Smooth muscle cell (in vitro differentiated cells): ENCODE results near the gene TOPORS. TPM values are rescaled to one million over a fixed set of nuclear protein-coding genes. Genes with fewer than 3 reads are reported as not detected.
A peak's percentile ranks its signal among the peaks of the same experiment; 100 is the strongest.

Source experiments
- DNase-seq: peaks from one replicate; lab custom pipeline; 2025; ENCODE audit not compliant: unreplicated experiment; lab: John Stamatoyannopoulos, UW
- H2AFZ ChIP-seq: fragments of 200-600 bp; sonication (generic); 2 replicates; pipeline ENCODE4 v1.6.0; 2016; ENCODE audit warnings: antibody characterized with exemption, low read depth, mild to moderate bottlenecking
- H3F3A ChIP-seq: fragments of 200-600 bp; sonication (generic); 2 replicates; pipeline ENCODE4 v1.6.0; 2017; ENCODE audit warnings: antibody characterized with exemption, low read depth
- H3K27ac ChIP-seq: fragments of 200-600 bp; sonication (generic); 2 replicates; pipeline ENCODE4 v1.5.1; 2016; ENCODE audit warnings: low read depth, mild to moderate bottlenecking
- H3K27me3 ChIP-seq: fragments of 200-600 bp; sonication (generic); 2 replicates; pipeline ENCODE4 v1.6.1; 2016; ENCODE audit warnings: low read depth, mild to moderate bottlenecking
- H3K36me3 ChIP-seq: fragments of 200-600 bp; sonication (generic); 2 replicates; pipeline ENCODE4 v1.5.1; 2016; ENCODE audit warnings: low read depth
- H3K4me1 ChIP-seq: fragments of 200-600 bp; sonication (generic); 2 replicates; pipeline ENCODE4 v1.5.1; 2016; ENCODE audit warnings: low read depth
- H3K4me2 ChIP-seq: fragments of 200-600 bp; sonication (generic); 2 replicates; pipeline ENCODE4 v1.6.0; 2016; ENCODE audit warnings: mild to moderate bottlenecking
- H3K4me3 ChIP-seq: fragments of 200-600 bp; sonication (generic); 2 replicates; pipeline ENCODE4 v1.5.1; 2016; ENCODE audit warnings: mild to moderate bottlenecking
- H3K79me2 ChIP-seq: fragments of 200-600 bp; sonication (generic); 2 replicates; pipeline ENCODE4 v1.6.0; 2016; ENCODE audit warnings: low read depth, mild to moderate bottlenecking
- H3K9ac ChIP-seq: fragments of 200-600 bp; sonication (generic); 2 replicates; pipeline ENCODE4 v1.6.0; 2016; ENCODE audit warnings: low read depth
- H3K9me3 ChIP-seq: fragments of 200-600 bp; sonication (generic); replicated peaks from 2 replicates; pipeline ENCODE4 v1.5.1; 2016; ENCODE audit warnings: low read depth
- H4K20me1 ChIP-seq: fragments of 200-600 bp; sonication (generic); 2 replicates; pipeline ENCODE4 v1.6.0; 2016; ENCODE audit warnings: low read depth
- WGBS: methylation state at CpG from one replicate; pipeline ENCODE4 v1.1.7; 2016; ENCODE audit warnings: low lambda C conversion rate; 5-methylcytosine and 5-hydroxymethylcytosine counted together
- polyA plus RNA-seq: library from polyadenylated mRNA; unstranded; fragments of >200 nt; fragmentation: Nextera tagmentation; extraction: Ambion mirVana; gene quantifications from 2 replicates; pipeline ENCODE4 v1.2.1, GENCODE V29; 2016
- total RNA-seq: library from RNA; depleted of rRNA; stranded (reverse); fragments of >200 nt; gene quantifications from 2 replicates; pipeline ENCODE4 v1.2.3, GENCODE V29; 2014
- TF ChIP-seq, protein P1 (sequence below): fragments of 200-600 bp; sonication (generic); IDR thresholded peaks from 2 replicates; pipeline ENCODE4 v1.5.1; 2017; ENCODE audit warnings: borderline replicate concordance, mild to moderate bottlenecking, antibody characterized with exemption; ENCODE audit not compliant: insufficient read depth, poor library complexity, severe bottlenecking

Gene TOPORS
- total and polyA plus RNA-seq, 2 experiments from 2014 or later = 14.2 to 25.3 TPM

- Histone ChIP-seq H3K27ac (no peak overlapping the region), H3K36me3 (peaks cover 14% of the 10 kb centered on the region), H3K9ac (no peak overlapping the region), H3K4me2 (no peak overlapping the region), H3F3A (no peaks in the 10 kb centered on the region), H3K27me3 (no peaks in the 10 kb centered on the region), H3K79me2 (peaks cover 75% of the 10 kb centered on the region), H4K20me1 (peaks cover 71% of the 10 kb centered on the region), H2AFZ (no peak overlapping the region), H3K4me1 (no peaks in the 10 kb centered on the region), H3K4me3 (no peak overlapping the region), H3K9me3 (no peaks in the 10 kb centered on the region)
- WGBS = 99% methylated on average over 4 of the region's 4 CpGs
- no peak for DNase-seq
- TF ChIP-seq, protein P1, sequence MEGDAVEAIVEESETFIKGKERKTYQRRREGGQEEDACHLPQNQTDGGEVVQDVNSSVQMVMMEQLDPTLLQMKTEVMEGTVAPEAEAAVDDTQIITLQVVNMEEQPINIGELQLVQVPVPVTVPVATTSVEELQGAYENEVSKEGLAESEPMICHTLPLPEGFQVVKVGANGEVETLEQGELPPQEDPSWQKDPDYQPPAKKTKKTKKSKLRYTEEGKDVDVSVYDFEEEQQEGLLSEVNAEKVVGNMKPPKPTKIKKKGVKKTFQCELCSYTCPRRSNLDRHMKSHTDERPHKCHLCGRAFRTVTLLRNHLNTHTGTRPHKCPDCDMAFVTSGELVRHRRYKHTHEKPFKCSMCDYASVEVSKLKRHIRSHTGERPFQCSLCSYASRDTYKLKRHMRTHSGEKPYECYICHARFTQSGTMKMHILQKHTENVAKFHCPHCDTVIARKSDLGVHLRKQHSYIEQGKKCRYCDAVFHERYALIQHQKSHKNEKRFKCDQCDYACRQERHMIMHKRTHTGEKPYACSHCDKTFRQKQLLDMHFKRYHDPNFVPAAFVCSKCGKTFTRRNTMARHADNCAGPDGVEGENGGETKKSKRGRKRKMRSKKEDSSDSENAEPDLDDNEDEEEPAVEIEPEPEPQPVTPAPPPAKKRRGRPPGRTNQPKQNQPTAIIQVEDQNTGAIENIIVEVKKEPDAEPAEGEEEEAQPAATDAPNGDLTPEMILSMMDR = no peak
These were observed 9.3 kb downstream of the TOPORS start for GRCh38 chr9:32543047-32543446.

GRCh38 chr9:32533816-32534215 is 18.6 kb downstream of the TOPORS start:
- Histone ChIP-seq H3F3A (no peaks in the 10 kb centered on the region), H3K4me1 (no peaks in the 10 kb centered on the region), H3K4me2 (no peak overlapping the region), H3K79me2 (no peaks in the 10 kb centered on the region), H3K9me3 (no peaks in the 10 kb centered on the region), H3K36me3 (no peaks in the 10 kb centered on the region), H3K9ac (no peak overlapping the region), H3K27ac (no peak overlapping the region), H4K20me1 (peaks cover 3% of the 10 kb centered on the region), H2AFZ (no peak overlapping the region), H3K4me3 (no peak overlapping the region), H3K27me3 (no peaks in the 10 kb centered on the region)
- WGBS = 97% methylated on average over 4 of the region's 4 CpGs
- no peak for DNase-seq
- TF ChIP-seq, protein P1 = no peak

DNA sequence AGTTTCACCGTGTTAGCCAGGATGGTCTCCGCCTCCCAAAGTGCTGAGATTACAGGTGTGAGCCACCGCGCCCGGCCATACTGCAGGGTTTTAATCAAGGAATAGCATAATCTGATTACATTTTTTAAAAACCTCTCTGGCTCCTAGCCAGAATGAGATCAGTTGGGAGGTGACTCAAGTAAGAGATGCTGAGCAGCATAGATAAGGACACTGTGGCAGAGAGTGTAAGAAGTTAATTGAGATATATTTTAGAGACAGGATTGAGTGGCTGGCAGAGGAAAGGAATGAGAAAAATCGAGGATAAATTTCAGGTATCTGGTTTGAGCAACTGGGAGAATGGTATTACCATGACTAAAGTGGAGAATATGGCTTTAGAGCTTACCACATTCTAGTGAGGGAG is 19.1 kb downstream of the TOPORS start:
- WGBS = 96% methylated on average over 6 of the region's 6 CpGs
- no peak for DNase-seq
- Histone ChIP-seq H3K79me2 (no peaks in the 10 kb centered on the region), H3K4me1 (no peaks in the 10 kb centered on the region), H3K9me3 (no peaks in the 10 kb centered on the region), H3F3A (no peaks in the 10 kb centered on the region), H3K27ac (no peak overlapping the region), H3K9ac (no peak overlapping the region), H3K27me3 (no peaks in the 10 kb centered on the region), H3K4me2 (no peak overlapping the region), H3K36me3 (no peaks in the 10 kb centered on the region), H4K20me1 (peaks cover 3% of the 10 kb centered on the region), H3K4me3 (no peak overlapping the region), H2AFZ (no peak overlapping the region)
- TF ChIP-seq, protein P1 = no peak

GRCh38 chr9:32526707-32527048 is 25.7 kb downstream of the TOPORS start:
- H2AFZ ChIP-seq = peak overlapping the region; percentile 64
- TF ChIP-seq, protein P1 = no peak

More at GRCh38 chr9:32526707-32527048, 25.7 kb downstream of the TOPORS start:
- peak overlapping the region; percentile 82 for H3K4me3 ChIP-seq
- peaks cover 8% of the 10 kb centered on the region for H3K4me1 ChIP-seq
- no peaks in the 10 kb centered on the region for H3K27me3 ChIP-seq
- no peaks in the 10 kb centered on the region for H4K20me1 ChIP-seq
- peak overlapping the region; percentile 51 for H3K9ac ChIP-seq
- peak overlapping the region; percentile 39 for H3K27ac ChIP-seq
- H3K79me2 ChIP-seq = no peaks in the 10 kb centered on the region
- H3K9me3 ChIP-seq = no peaks in the 10 kb centered on the region
- no peaks in the 10 kb centered on the region for H3F3A ChIP-seq
- no peak for DNase-seq
- WGBS = 34% methylated on average over 2 of the region's 2 CpGs
- peak overlapping the region; percentile 92 for H3K4me2 ChIP-seq
- H3K36me3 ChIP-seq = no peaks in the 10 kb centered on the region
